ENCODE data around the gene FGF2.

GRCh38 chr4:122901247-122902010 lies 74.8 kb downstream of the FGF2 start:
- TF ChIP-seq SIN3A (IDR thresholded peaks at IDR 0.05; ENCODE audit: borderline replicate concordance, low read depth, low read length) (no peak), CTCF (IDR thresholded peaks at IDR 0.05) (no peak), EP300 (IDR thresholded peaks at IDR 0.05; ENCODE audit: borderline replicate concordance in 1 of 2, low read depth in 1 of 2, low read length in 1 of 2) (no peak), RCOR1 (IDR thresholded peaks at IDR 0.05; ENCODE audit: low read length) (no peak), USF2 (IDR thresholded peaks at IDR 0.05; ENCODE audit: borderline replicate concordance, low read depth, low read length) (no peak), REST (IDR thresholded peaks at IDR 0.05; ENCODE audit: low read depth, low read length) (no peak), MAX (IDR thresholded peaks at IDR 0.05; ENCODE audit: low read depth) (no peak), CHD2 (IDR thresholded peaks at IDR 0.05; ENCODE audit: low read length, partially characterized antibody) (no peak), MXI1 (IDR thresholded peaks at IDR 0.05; ENCODE audit: low read depth, low read length) (no peak)

Measured in SK-N-SH (cell line).